Measurements from ENCODE around the gene ITPR2.

The ITPR2 gene

GRCh38 chr12:26466726-26467125, 366.3 kb downstream of the ITPR2 start:
- Histone ChIP-seq H3K27me3 (replicated peaks; ENCODE audit: control insufficient read depth, insufficient read depth, low read length) (no peaks in the 10 kb centered on the region), H3K4me3 (replicated peaks; ENCODE audit: low read depth, low read length) (no peak overlapping the region), H3K36me3 (ENCODE audit: control insufficient read depth, insufficient read depth, low read length) (peaks cover 3% of the 10 kb centered on the region)
- DNase-seq (ENCODE audit: extremely low read depth, insufficient read length), result no peak
- TF ChIP-seq, protein P1, sequence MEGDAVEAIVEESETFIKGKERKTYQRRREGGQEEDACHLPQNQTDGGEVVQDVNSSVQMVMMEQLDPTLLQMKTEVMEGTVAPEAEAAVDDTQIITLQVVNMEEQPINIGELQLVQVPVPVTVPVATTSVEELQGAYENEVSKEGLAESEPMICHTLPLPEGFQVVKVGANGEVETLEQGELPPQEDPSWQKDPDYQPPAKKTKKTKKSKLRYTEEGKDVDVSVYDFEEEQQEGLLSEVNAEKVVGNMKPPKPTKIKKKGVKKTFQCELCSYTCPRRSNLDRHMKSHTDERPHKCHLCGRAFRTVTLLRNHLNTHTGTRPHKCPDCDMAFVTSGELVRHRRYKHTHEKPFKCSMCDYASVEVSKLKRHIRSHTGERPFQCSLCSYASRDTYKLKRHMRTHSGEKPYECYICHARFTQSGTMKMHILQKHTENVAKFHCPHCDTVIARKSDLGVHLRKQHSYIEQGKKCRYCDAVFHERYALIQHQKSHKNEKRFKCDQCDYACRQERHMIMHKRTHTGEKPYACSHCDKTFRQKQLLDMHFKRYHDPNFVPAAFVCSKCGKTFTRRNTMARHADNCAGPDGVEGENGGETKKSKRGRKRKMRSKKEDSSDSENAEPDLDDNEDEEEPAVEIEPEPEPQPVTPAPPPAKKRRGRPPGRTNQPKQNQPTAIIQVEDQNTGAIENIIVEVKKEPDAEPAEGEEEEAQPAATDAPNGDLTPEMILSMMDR (IDR thresholded peaks at IDR 0.05; ENCODE audit: insufficient read depth, low read length, poor library complexity, severe bottlenecking), result no peak

DNA sequence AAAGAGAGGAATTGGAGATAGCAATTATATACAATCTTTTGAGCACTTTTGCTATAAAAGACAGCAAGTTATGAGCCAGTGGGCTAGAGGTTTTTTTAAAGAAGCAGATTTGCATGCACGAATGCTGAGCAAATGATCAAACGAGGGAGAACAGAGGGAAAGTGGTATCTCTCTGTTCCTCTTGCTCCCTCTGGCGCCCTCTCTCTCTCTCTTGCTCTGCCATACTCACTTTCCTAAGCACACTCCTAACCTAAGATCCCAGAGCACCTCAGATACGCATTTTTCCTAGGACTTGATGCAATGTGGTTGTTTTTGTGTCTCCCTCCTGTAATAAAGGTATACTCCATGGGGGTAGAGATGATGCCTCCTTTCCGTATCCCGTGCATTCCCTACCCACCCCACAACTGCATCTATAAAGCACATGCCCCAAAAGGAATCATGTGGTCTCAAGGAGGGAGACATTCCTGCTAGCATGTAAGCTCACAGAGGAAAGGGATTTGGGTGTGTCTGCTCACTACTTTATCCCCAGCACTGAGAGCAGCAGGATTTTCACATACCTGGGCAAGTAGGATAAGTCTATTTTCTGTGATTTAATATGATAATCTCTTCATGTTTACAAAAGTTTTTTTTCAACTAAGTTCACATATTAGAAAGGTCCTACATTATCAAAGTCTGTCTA, 367.4 kb downstream of the ITPR2 start:
- peaks cover 3% of the 10 kb centered on the region for H3K36me3 ChIP-seq (ENCODE audit: control insufficient read depth, insufficient read depth, low read length)
- TF ChIP-seq, protein P1 (IDR thresholded peaks at IDR 0.05; ENCODE audit: insufficient read depth, low read length, poor library complexity, severe bottlenecking), result peak; percentile 2
- no peak overlapping the region for H3K4me3 ChIP-seq (replicated peaks; ENCODE audit: low read depth, low read length)
- H3K27me3 ChIP-seq (replicated peaks; ENCODE audit: control insufficient read depth, insufficient read depth, low read length), result no peaks in the 10 kb centered on the region
- DNase-seq (ENCODE audit: extremely low read depth, insufficient read length), result no peak

GRCh38 chr12:26461776-26462175, 371.2 kb downstream of the ITPR2 start:
- Histone ChIP-seq H3K36me3 (ENCODE audit: control insufficient read depth, insufficient read depth, low read length) (peaks cover 5% of the 10 kb centered on the region), H3K27me3 (replicated peaks; ENCODE audit: control insufficient read depth, insufficient read depth, low read length) (no peaks in the 10 kb centered on the region), H3K4me3 (replicated peaks; ENCODE audit: low read depth, low read length) (no peak overlapping the region)
- DNase-seq (ENCODE audit: extremely low read depth, insufficient read length), result peak; percentile 20
- TF ChIP-seq, protein P1 (IDR thresholded peaks at IDR 0.05; ENCODE audit: insufficient read depth, low read length, poor library complexity, severe bottlenecking), result no peak

DNA sequence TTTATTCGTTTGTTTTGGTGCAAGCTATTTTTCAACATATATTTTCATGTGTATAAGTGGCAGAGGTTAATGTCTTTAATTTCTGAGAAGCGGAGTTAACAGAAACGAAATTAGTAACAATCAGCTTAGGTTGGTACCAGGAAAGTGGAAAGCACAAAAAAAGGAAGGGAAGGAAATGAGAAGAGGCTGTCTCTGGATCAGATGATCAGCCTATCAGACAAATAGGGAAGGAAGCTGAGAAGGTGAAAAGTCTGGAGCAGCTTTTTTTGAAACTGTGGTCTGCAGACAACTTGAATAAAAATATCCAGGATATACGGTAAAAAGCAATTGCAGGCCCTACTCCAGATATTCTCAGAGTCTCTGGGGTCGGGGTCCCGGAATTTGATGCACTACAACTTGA, 372.6 kb downstream of the ITPR2 start:
- Histone ChIP-seq H3K4me3 (replicated peaks; ENCODE audit: low read depth, low read length) (no peak overlapping the region), H3K36me3 (ENCODE audit: control insufficient read depth, insufficient read depth, low read length) (peaks cover 5% of the 10 kb centered on the region), H3K27me3 (replicated peaks; ENCODE audit: control insufficient read depth, insufficient read depth, low read length) (no peaks in the 10 kb centered on the region)
- no peak for DNase-seq (ENCODE audit: extremely low read depth, insufficient read length)
- TF ChIP-seq, protein P1 (IDR thresholded peaks at IDR 0.05; ENCODE audit: insufficient read depth, low read length, poor library complexity, severe bottlenecking), result no peak

DNA sequence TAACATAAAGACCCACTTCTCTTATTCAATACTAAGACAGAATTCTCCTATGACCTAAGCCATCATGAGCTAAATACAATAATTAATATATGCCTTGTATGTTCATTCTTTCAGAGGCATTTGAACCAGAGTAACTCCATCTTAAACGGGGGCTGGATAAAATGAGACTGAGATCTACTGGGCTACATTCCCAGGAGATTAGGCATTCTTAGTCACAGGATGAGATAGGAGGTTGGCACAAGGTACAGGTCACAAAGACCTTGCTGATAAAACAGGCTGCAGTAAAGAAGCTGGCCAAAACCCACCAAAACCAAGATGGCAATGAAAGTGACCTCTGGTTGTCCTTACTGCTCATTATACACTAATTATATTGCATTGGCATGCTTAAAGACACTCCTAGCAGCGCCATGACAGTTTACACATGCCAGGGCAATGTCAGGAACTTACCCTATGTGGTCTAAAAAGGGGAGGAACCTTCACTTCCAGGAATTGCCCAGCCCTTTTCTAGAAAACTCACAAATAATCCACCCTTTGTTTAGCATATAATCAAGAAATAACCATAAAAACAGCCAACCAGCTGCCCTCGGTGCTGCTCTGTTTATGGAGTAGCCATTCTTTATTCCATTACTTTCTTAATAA, 376.9 kb downstream of the ITPR2 start:
- Histone ChIP-seq H3K36me3 (ENCODE audit: control insufficient read depth, insufficient read depth, low read length) (peaks cover 5% of the 10 kb centered on the region), H3K27me3 (replicated peaks; ENCODE audit: control insufficient read depth, insufficient read depth, low read length) (no peaks in the 10 kb centered on the region), H3K4me3 (replicated peaks; ENCODE audit: low read depth, low read length) (no peak overlapping the region)
- no peak for DNase-seq (ENCODE audit: extremely low read depth, insufficient read length)
- TF ChIP-seq, protein P1 (IDR thresholded peaks at IDR 0.05; ENCODE audit: insufficient read depth, low read length, poor library complexity, severe bottlenecking), result no peak
